HepG2 (cell line): ENCODE results near the gene METTL15. TPM values are rescaled to one million over a fixed set of nuclear protein-coding genes. Genes with fewer than 3 reads are reported as not detected.
A peak's percentile ranks its signal among the peaks of the same experiment; 100 is the strongest.

Experiments
- ATAC-seq: fragments of 200-7000 bp; cut with Tn5 transposase; 3 replicates; pipeline ENCODE4 v1.9.1; 2020; ENCODE audit warnings: mild to moderate bottlenecking, moderate library complexity
- BruUV-seq: library from RNA; stranded (reverse); fragments of 400-500 nt; replicated peaks from 2 replicates; lab custom pipeline; 2021; lab: Mats Ljungman, UMichigan
- CTCF ChIA-PET: fragments of 300-600 bp; formaldehyde crosslinking; extraction: SDS; loops from one replicate; lab custom pipeline; 2021; ENCODE audit warnings: low total read pairs, inconsistent platforms, low intra/inter-chr PET ratio; lab: Yijun Ruan, JAX
- POLR2A ChIA-PET: fragments of 350-600 bp; sonication (Branson Sonifier 250); formaldehyde crosslinking; loops from one replicate; lab custom pipeline; 2020; ENCODE audit warnings: antibody characterized with exemption, inconsistent platforms; lab: Yijun Ruan, JAX
- DNase-seq: peaks from one replicate; pipeline ENCODE4 v3.0.0-alpha.2; 2015; ENCODE audit warnings: low spot score
- FAIRE-seq: peaks from 3 replicates; lab custom pipeline; 2011; peaks lifted over from hg19 to GRCh38; lab: Jason Lieb, UNC
- H2AFZ ChIP-seq: one replicate; pipeline ENCODE4 v1.6.1; 2011; ENCODE audit warnings: low read length, inconsistent platforms
- H3K27ac ChIP-seq: fragments of 300-600 bp; 3 replicates; pipeline ENCODE4 v1.8.0; 2011; ENCODE audit warnings: mixed run types, mild to moderate bottlenecking, mixed read lengths, low read length, inconsistent platforms; ENCODE audit not compliant: insufficient read depth; ENCODE audit errors: extremely low read length
- H3K27me3 ChIP-seq, 2 experiments: fragments of 200-600 bp in 1 of 2; 2 replicates in 1 of 2; 3 replicates in 1 of 2; pipeline versions ENCODE4 v1.6.0 to v1.8.0; 2011; ENCODE audit warnings: low read length in 2 of 2, mild to moderate bottlenecking in 2 of 2, moderate library complexity in 2 of 2, inconsistent platforms in 1 of 2; ENCODE audit not compliant: insufficient read depth in 2 of 2, control insufficient read depth in 1 of 2
- H3K36me3 ChIP-seq, 2 experiments: fragments of 200-600 bp in 1 of 2; replicated peaks in 1 of 2; 2 replicates in 1 of 2; 3 replicates in 1 of 2; pipeline versions ENCODE4 v1.5.1 to v1.8.0; 2011; ENCODE audit warnings: low read length in 2 of 2, inconsistent platforms in 1 of 2; ENCODE audit not compliant: insufficient read depth in 2 of 2, control insufficient read depth in 1 of 2
- H3K4me1 ChIP-seq: 2 replicates; pipeline ENCODE4 v1.5.1; 2012; ENCODE audit warnings: low read length, inconsistent platforms; ENCODE audit not compliant: insufficient read depth
- H3K4me2 ChIP-seq: 2 replicates; pipeline ENCODE4 v1.6.0; 2011; ENCODE audit warnings: low read depth, low read length, inconsistent platforms
- H3K4me3 ChIP-seq, 3 experiments: fragments of 200-600 bp in 1 of 3; sonication (generic), shearing (Covaris generic) in 1 of 3; replicated peaks in 1 of 3; 2 replicates each; pipeline ENCODE4 v1.5.1; 2011 to 2016; ENCODE audit warnings: low read length in 3 of 3, inconsistent platforms in 2 of 3, low read depth in 2 of 3, mild to moderate bottlenecking in 2 of 3, control low read depth in 1 of 3, mixed read lengths in 1 of 3; ENCODE audit not compliant: insufficient read depth in 1 of 3
- H3K79me2 ChIP-seq: one replicate; pipeline ENCODE4 v1.6.1; 2011; ENCODE audit warnings: low read length, inconsistent platforms; ENCODE audit not compliant: insufficient read depth
- H3K9ac ChIP-seq: 2 replicates; pipeline ENCODE4 v1.6.0; 2011; ENCODE audit warnings: mild to moderate bottlenecking, low read depth, low read length, inconsistent platforms; ENCODE audit not compliant: insufficient read depth
- H3K9me3 ChIP-seq: 2 replicates; pipeline ENCODE4 v1.5.1; 2012; ENCODE audit warnings: mild to moderate bottlenecking, low read length
- H4K20me1 ChIP-seq: 2 replicates; pipeline ENCODE4 v1.6.0; 2011; ENCODE audit warnings: inconsistent platforms, mild to moderate bottlenecking, low read length, moderate library complexity; ENCODE audit not compliant: insufficient read depth
- ATF4 ChIP-seq, 2 experiments: fragments of 450-650 bp in 1 of 2; sonication (generic) in 1 of 2; formaldehyde crosslinking; IDR thresholded peaks; 2 replicates each; pipeline versions ENCODE4 v1.5.0 to v1.8.0; 2020 to 2022; ENCODE audit warnings: mild to moderate bottlenecking in 1 of 2, missing genetic modification reagents in 1 of 2
- BRD4 ChIP-seq: sonication (generic); formaldehyde crosslinking; IDR thresholded peaks from 2 replicates; pipeline ENCODE4 v1.4.0; 2020; ENCODE audit warnings: missing genetic modification reagents
- KLF9 ChIP-seq: IDR thresholded peaks from 2 replicates; pipeline ENCODE4 v1.6.1; 2016; ENCODE audit warnings: low read depth
- MEIS2 ChIP-seq: sonication (generic); formaldehyde crosslinking; IDR thresholded peaks from 2 replicates; pipeline ENCODE4 v1.9.0; 2021; ENCODE audit warnings: mild to moderate bottlenecking, missing genetic modification reagents
- ZBTB20 ChIP-seq: sonication (generic); formaldehyde crosslinking; IDR thresholded peaks from 2 replicates; pipeline ENCODE4 v1.8.1; 2023; ENCODE audit warnings: missing genetic modification reagents, low read depth, mild to moderate bottlenecking, borderline replicate concordance
- ZNF614 ChIP-seq: IDR thresholded peaks from 2 replicates; pipeline ENCODE4 v1.6.1; 2018; ENCODE audit warnings: missing biosample characterization, missing genetic modification reagents, inconsistent platforms, borderline replicate concordance
- WGBS: methylation state at CpG from one replicate; pipeline ENCODE4 v1.1.6; 2017; ENCODE audit warnings: low lambda C conversion rate; 5-methylcytosine and 5-hydroxymethylcytosine counted together
- in situ Hi-C: cut with HindIII; loops from 2 replicates; pipeline ENCODE4 v1.10.0; 2017; ENCODE audit warnings: low pct_unique_long_range_greater_than_20kb; ENCODE audit not compliant: extremely low pct_ligation_motif_present
- intact Hi-C: fragments of 100-400 bp; cut with micrococcal nuclease; formaldehyde crosslinking; loops from one replicate; pipeline ENCODE4 v1.10.0; 2022; ENCODE audit not compliant: unreplicated experiment
- polyA plus RNA-seq, 8 experiments: library from polyadenylated mRNA; depleted of rRNA in 3 of 8; stranded (reverse) in 7 of 8; unstranded in 1 of 8; fragments of >200 nt; fragmentation: Illumina TruSeq in 4 of 8; extraction: Trizol in 4 of 8; gene quantifications; 2 replicates each; pipeline versions ENCODE4 v1.2.1 to v1.2.3, GENCODE V29; 2011 to 2016; ENCODE audit warnings: low read depth in 4 of 8, missing spikeins in 1 of 8, mixed read lengths in 1 of 8; ENCODE audit not compliant: insufficient read depth in 1 of 8
- total RNA-seq, 5 experiments: library from RNA; depleted of rRNA; stranded (reverse); fragments of >200 nt; fragmentation: Illumina TruSeq; extraction: Trizol; gene quantifications; 2 replicates each; pipeline ENCODE4 v1.2.3, GENCODE V29; 2016; ENCODE audit warnings: low read depth in 1 of 5
- TF ChIP-seq, protein P1 (sequence below): sonication (generic); formaldehyde crosslinking; IDR thresholded peaks from 2 replicates; pipeline ENCODE4 v1.4.0; 2020; ENCODE audit warnings: missing genetic modification reagents
- TF ChIP-seq, protein P2 (sequence below): sonication (generic); formaldehyde crosslinking; IDR thresholded peaks from 2 replicates; pipeline ENCODE4 v1.8.0; 2022; ENCODE audit warnings: mild to moderate bottlenecking, missing genetic modification reagents; ENCODE audit not compliant: insufficient replicate concordance
- TF ChIP-seq, protein P3 (sequence below): sonication (generic); formaldehyde crosslinking; IDR thresholded peaks from 2 replicates; pipeline ENCODE4 v1.8.1; 2022; ENCODE audit warnings: mild to moderate bottlenecking, missing genetic modification reagents

Gene METTL15
- total and polyA plus RNA-seq, 2 of the 13 experiments (the other 11 are each of a cell fraction or from before 2014, with no cell fraction given), result 6.5 to 14.0 TPM

GRCh38 chr11:28223577-28223976 lies 115.4 kb downstream of the METTL15 start:
- ChIA-PET CTCF (no interaction called here), POLR2A (no interaction called here)
- 97% methylated on average over 1 of the region's 1 CpG for WGBS
- Histone ChIP-seq H3K4me1 (no peaks in the 10 kb centered on the region), H3K36me3 (no peaks in the 10 kb centered on the region), H3K4me3 (no peak overlapping the region), H3K4me2 (no peak overlapping the region), H3K27ac (no peak overlapping the region), H3K9me3 (no peaks in the 10 kb centered on the region), H3K9ac (no peak overlapping the region), H2AFZ (peak overlapping the region; percentile 42), H3K79me2 (no peaks in the 10 kb centered on the region), H3K27me3 (no peaks in the 10 kb centered on the region), H4K20me1 (no peaks in the 10 kb centered on the region)
- in situ Hi-C loops, result no loop called here
- DNase-seq, result no peak
- ATAC-seq, result no peak
- BruUV-seq, result no TSS peak
- intact Hi-C loops, result no loop called here
- no peak for TF ChIP-seq KLF9 (CRISPR knock-in tag)
- TF ChIP-seq, protein P1, sequence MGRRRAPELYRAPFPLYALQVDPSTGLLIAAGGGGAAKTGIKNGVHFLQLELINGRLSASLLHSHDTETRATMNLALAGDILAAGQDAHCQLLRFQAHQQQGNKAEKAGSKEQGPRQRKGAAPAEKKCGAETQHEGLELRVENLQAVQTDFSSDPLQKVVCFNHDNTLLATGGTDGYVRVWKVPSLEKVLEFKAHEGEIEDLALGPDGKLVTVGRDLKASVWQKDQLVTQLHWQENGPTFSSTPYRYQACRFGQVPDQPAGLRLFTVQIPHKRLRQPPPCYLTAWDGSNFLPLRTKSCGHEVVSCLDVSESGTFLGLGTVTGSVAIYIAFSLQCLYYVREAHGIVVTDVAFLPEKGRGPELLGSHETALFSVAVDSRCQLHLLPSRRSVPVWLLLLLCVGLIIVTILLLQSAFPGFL (CRISPR knock-in tag), result no peak
- TF ChIP-seq BRD4 (CRISPR knock-in tag), result no peak
- TF ChIP-seq MEIS2, result no peak
- TF ChIP-seq, protein P2, sequence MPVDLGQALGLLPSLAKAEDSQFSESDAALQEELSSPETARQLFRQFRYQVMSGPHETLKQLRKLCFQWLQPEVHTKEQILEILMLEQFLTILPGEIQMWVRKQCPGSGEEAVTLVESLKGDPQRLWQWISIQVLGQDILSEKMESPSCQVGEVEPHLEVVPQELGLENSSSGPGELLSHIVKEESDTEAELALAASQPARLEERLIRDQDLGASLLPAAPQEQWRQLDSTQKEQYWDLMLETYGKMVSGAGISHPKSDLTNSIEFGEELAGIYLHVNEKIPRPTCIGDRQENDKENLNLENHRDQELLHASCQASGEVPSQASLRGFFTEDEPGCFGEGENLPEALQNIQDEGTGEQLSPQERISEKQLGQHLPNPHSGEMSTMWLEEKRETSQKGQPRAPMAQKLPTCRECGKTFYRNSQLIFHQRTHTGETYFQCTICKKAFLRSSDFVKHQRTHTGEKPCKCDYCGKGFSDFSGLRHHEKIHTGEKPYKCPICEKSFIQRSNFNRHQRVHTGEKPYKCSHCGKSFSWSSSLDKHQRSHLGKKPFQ (CRISPR knock-in tag), result no peak
- no peak for TF ChIP-seq ZBTB20 (CRISPR knock-in tag)
- TF ChIP-seq ATF4 (CRISPR knock-in tag; IDR thresholded peaks at IDR 0.05), result no peak
- TF ChIP-seq, protein P3, sequence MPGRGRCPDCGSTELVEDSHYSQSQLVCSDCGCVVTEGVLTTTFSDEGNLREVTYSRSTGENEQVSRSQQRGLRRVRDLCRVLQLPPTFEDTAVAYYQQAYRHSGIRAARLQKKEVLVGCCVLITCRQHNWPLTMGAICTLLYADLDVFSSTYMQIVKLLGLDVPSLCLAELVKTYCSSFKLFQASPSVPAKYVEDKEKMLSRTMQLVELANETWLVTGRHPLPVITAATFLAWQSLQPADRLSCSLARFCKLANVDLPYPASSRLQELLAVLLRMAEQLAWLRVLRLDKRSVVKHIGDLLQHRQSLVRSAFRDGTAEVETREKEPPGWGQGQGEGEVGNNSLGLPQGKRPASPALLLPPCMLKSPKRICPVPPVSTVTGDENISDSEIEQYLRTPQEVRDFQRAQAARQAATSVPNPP (CRISPR knock-in tag), result no peak
- TF ChIP-seq ZNF614 (CRISPR knock-in tag), result no peak
- FAIRE-seq, result no peak
